Stimulated activated CD8-positive, alpha-beta memory T cell treated with anti-CD3 and anti-CD28 coated beads, Interleukin-15, amount 100 ng/mL, for 24 hours (primary cell): ENCODE results near the gene SLC12A1.

Experiments used
- DNase-seq: peaks from one replicate; pipeline ENCODE4 v3.0.0-alpha.2; 2020; ENCODE audit warnings: low read depth

SLC12A1 gene

DNA sequence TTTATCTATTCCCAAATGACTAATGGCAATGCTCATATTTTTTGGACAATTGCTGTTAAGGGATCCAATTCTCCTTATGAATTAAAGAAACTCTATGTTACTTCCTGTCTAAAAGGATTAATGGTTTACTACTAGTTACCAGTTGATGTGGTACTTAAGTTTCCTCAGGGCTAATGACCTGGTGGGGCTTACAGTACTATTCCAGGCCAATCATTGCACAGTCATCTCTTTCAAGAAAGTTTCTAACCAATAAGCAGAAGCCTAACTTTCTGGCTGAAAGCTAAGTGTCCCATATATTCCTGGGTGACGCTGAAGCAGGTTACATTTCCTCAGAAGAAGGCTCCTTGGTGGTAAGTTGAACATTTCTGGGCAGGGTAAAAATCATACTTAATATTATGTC, at the start of gene SLC12A1:
SLC12A1 (plus strand) TSS at position 322 of the 400 bp plus-strand sequence. CDS start 1,418 bp downstream, outside the sequence.
- DNase-seq: no peak

DNA sequence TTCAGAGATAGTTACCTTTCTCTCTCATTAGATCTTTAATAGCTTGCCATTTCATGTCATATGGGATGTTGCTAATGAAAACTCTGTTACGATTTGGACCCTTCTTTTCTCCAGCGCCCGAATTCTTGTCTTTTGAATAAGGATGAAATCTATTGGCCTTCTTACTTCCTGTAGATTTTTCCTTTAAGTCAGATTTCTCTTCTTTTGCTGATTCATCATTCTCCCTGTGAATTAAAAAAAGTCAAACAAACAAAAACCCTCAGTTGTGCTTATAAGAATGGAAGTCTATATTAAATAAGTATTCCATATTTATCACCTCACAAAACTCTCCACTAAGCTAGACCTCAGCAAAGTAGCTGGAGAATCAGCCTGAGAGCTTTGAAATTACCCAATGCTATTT, 37.5 kb upstream of the SLC12A1 start:
- no peak for DNase-seq

DNA sequence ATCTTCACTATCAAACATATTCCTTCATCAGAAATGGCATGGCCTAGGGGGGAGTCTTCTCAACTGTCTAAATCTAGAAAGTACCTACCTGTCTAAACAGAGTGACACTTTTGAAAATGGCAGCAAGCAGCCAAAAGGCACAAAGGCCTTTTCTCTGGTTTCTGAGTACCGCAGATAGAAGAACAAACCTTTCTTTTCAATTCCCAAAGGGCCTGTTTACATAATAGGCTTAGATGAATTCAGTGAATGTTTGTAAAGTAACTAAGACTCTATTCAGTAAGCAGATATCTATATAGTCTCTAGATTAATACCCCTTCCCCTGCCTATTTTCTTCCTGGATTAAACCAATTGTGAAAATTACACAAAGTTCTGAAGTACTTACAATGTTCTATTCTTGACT, 35.1 kb upstream of the SLC12A1 start:
- no peak for DNase-seq

DNA sequence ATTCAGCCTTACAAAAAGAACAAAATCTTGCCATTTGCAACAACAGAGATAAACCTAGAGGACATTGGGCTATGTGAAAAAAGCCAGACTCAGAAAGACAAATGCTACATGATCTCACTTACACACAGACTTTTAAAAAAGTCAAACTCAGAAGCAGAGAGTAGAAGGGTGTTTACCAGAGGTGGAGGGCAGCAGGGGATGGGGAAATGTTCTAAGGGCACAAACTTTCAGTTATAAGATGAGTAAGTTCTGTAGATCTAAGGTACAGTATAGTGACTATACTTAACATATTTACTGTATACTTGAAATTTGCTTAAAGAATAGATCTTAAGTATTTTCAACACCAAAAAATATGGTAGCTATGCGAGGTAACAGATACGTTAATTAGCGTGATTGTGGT, 31.0 kb upstream of the SLC12A1 start:
- DNase-seq: no peak

DNA sequence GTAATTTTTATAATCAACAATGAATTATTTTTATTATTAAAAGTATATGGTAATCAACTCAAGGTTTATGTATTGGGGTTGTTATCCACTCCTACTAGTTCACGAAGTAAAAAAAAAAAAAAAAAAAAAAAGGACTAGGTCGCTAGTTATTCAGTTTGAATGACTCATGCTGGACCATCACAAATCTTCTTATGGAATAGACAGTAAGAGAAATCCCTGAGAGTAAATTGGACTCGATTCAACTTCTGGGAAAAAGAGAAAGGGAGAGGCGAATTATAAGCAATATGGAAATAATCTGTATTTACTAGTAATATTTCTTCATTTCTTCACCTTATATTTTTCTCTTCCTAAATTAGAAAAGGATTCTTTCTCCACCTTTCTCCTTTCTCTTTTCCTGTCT, 30.0 kb upstream of the SLC12A1 start:
- no peak for DNase-seq

DNA sequence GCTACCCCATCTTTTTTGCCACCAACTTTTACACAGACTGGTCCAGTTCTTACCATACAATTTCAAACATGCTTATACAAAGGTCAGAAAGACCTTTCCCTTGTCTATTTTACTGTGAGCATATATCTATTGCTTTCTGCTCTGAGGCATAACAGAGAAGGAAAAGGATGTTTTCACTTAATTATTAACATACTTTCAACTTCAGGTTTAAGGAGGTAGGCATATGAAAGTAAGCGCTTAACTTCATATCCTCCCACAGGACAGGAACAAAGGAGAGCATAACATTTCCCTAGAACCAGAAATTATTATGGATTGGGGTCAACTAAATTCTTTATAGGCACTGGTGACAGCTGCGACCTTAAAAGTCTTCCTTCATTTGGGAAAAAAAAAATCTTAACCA, 29.1 kb upstream of the SLC12A1 start:
- no peak for DNase-seq

DNA sequence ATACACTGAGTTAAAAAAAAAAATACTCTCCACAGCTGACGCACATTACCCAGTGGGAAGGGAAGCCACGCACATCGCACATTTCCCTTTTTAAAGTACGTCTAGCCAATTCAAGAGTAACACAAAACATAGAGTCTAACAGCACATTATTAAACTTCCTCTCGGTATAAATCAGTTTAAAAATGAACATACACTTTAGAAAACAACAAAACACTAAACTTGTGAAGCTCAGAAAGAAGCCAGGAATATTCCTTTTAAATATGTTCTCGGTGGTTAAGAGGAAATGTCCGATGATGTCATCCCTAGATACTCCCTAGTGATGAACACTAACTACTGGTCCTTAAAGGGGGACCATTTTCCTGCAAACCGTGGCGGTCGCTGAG, 28.7 kb upstream of the SLC12A1 start:
- DNase-seq: no peak

DNA sequence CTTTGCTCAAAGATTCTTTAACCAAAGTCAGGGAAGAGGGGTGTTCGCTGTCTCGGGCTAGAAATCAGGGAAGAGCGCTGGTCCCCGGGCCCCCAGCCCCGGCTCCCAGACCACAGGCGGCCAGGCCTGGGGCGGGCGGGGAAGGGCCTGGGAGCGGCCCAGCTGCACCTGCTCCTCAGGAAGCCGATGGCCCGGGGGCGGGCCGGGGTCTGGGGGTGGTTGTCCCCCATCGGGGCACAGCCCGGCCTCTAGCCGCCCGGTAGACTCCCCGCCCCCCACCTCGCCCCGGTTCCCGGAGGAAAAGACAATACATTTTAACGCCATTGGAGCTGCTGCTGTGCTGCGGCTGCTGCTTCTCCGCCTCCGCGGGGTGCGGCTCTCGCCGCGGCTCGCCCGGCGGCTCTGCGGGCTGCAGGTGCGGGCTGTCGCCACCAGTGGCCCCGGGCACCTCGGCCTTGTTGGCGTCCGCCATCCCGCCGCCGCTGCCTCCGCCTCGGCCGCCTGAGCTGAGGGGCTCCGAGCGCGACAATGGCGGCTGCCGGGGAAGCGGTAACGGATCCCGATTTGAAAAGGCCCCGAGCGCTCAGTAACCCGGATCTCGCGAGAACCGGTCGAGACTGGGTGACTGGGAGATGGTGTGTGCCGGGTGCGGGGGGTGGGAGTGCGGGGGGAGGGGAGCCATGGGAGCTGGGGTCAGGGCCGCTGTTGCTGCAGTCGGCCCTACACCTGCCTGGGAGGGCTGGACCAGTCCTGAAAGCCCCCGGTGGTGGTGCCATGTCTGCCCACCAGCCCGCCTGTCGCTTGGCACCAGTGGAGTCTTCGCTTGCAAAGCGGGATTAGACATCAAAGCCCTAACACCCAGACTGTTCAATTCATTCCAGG, 28.1 kb upstream of the SLC12A1 start, which contains the start of gene MYEF2:
MYEF2 (minus strand) TSS at position 530 of the 882 bp plus-strand sequence; CDS start at position 472, 58 bp downstream.
- peak; percentile 29 for DNase-seq

DNA sequence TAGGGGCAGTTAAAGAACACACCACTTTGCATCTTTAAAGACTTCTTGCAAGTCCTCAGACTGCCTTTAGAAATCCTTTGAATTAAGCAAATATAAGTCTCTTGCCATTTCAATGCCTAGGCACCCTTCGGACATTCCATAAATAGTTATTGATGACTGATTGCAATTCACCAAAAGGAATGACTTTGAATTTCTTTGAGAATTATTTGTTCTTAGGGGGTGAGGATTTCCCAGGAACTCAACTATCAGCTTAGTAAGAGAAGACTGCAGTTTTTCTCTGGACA, 27.5 kb upstream of the SLC12A1 start:
- no peak for DNase-seq

DNA sequence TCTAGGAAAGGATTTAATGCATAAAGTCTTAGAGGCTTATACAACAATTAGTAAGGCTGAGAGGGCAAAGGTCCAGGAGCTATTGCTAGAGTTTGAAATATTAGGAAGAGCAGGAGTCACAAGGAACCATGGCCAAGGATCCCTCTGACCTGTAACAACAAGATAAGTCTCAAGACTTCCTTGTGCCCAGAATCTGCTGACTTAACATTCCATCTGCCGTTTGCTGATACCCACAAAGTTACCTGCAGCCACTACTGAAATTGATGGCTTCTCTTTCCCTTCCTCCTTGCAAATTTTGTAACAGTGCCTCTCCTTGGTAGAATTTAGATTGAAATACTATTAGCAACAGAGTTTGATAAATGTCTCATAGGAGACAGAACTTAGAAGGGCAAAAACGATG, 23.4 kb upstream of the SLC12A1 start:
- no peak for DNase-seq

DNA sequence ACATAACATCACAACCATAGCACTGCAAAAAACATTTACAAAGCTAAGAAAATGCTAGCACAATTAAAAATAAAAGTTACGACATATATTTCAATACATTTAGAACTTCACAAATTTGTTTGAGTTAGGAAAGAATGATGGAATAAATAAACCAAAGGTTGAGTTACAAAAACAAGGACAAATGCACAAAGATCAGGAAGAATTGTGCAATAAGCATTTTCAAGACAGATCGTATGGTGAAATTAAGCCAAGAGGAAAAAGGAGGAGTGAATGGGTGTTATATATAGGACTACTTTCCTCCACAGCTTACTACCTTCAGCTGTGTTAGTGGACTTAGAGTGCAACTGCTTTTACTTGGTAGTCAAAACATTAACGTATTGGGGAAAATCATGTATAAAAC, 20.6 kb upstream of the SLC12A1 start:
- no peak for DNase-seq

DNA sequence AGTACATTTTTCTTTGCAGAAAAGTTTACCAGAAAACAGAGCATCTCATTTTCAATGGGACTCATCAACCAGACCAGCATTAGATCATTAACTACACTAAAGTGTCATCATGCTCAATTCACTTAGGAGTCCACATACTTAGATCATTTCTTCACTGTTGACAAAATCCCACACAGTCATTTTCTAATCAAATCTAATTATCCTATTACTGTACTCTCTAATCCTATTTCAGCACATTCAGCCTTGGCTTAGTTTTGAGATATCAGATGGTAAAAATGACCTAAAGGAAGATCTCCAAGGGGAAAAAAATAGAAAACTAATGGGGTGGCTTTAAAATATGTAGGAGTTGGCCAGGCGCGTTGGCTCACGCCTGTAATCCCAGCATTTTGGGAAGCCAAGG, 19.8 kb upstream of the SLC12A1 start:
- DNase-seq: no peak

DNA sequence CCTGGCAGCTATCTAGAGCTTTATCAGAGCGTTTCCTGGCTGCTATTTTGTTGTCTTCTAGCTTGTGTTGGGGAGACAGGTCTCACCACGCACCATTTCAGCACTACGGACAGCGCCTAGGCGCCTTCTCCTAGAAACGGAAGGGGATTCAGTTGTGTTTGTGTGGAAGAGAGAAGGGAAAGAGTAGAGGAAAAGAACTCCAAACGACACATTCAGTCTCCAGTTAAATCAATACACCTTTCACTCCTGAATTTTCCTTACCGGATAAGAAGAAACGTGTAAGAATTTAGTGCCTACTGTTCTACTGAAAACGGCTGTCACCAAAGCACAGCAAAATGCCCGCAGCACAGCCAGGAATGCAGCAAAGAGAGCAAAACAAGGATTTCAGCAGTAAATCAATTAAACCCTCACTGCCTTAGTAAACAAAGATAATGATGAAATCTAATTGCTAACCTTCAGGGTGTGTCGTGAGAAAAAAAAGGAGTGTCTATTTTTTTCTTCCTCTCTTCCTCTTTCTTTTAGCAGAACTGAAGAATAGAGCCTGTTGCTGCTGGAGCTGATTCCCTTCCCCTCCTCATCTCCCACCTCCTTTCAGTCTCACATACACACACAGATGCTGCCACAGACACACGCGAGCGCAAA, 15.0 kb upstream of the SLC12A1 start:
- no peak for DNase-seq

DNA sequence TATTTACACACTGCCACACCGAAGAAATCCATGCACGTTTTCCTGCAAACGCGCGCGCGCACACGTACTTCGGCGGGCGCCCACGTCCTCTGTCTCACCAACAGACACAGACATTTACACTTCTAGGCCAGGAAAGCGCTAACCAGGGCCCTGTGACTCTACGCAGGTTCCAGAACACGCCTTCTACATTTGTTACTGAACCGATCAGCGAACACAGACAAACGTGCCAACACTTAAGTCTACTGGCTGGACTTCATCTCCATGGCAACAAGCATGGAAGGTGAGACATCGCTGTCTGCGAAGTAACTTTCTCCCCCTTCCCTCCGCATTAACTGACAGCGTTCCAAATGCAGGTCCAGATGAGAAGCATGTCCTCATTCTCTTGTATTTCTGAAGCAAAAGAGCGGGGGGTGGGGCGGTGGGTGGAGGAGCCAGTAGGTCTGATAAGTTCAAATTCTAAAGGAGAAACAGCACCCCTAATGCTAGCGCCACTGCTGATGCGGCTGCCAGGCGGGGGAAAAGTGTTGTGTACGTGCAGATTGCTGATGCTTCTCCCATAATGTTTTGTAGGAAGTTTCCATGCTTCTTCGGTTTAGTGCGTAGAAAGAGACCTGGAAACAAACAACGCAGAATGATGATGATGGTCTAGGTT, 14.4 kb upstream of the SLC12A1 start, which contains the start of gene CTXN2:
CTXN2 (plus strand) TSS at position 92 of the 652 bp plus-strand sequence. CDS start 9,636 bp downstream, outside the sequence.
- DNase-seq: no peak

DNA sequence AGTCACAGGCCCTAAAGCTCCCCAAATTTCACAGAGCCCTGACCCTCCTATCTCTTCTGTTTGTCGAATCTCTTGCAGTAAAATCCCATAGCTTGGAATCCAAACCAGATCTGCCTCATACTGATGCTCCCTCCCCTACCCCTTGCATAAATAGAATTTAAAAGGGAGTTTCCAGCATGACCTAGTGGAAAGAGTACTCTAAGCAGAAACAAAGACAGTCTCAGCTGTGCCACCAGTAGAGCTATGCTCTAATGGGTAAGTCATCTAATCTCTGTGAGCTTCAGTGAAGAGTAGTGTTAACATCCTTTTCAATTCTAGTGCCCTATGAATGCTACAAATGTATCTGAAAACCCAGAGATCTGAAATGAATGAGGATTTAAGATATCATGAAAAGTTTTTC, 4.0 kb upstream of the SLC12A1 start:
- no peak for DNase-seq

DNA sequence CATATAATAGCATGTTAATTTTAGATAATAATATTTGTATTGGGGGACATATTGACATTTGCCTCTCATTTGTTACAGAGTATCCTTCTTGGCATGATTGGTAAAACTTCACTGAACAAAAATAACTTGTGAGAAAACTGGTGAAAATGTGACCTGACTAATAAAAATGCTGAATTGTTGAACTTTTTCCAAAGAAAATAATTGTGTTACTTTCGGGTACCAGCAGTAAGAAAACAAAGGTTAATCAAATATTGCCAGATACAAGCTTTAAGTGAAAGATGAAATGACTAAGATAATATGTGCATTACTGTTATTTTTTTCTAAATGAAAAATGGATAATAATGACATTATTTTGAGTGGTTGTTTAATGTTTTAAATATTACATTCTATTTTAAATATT, 15.2 kb downstream of the SLC12A1 start:
- DNase-seq: no peak

DNA sequence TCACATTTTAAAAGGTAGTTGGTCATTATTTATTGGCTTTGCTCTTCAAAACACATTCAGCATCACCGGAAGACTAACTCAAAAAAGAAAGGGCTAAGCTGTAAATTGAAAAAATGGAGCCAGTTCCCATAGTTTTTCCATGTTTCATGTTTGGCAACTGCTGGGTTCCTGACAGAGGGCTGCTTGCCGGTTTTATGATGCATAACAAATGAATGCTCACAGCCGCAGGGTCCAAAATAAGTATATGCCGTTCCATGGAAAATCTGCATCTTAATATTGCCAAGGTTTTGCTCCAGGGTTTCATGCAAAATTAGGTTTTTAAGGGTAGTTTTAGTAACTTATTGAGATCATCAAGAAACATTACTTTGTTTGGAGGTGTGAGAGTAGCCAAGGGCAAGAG, 15.8 kb downstream of the SLC12A1 start:
- no peak for DNase-seq

DNA sequence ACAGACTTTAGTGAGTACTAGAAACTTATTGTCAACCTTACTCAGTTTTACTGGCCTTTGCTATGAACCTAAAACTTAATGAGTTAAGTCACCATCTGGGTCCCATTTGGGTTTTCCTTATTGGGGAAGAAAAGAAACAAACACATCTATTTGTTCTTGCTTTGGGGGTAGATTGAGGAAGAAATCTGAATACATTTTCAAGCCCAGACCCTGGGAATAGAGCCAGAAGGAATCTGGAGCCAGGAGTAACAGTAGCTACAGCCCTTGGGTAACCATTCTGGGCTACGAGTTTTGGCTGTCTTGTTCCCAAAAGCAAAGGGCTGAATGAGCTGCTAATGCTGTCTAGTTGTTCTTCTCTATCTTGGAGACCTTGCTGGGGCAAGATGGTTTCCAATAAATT, 16.5 kb downstream of the SLC12A1 start:
- DNase-seq: no peak

DNA sequence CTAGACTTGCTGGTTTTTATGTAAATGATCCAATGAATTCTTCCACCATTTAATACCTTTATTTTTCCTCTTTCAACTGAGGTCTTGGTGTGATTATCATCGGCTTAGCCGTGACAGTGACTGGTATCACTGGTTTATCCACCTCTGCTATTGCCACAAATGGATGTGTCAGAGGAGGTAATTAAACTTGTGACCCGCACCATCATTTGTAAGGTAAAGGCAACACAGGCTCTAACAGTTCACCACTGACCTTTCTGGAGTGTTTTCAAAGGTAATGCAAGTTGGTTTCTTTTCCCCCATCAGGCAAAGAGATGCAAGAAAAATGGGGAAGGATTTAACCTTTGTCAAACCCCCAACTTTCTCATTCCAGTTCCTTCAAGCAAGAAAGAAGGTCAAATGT, 19.7 kb downstream of the SLC12A1 start:
- no peak for DNase-seq

DNA sequence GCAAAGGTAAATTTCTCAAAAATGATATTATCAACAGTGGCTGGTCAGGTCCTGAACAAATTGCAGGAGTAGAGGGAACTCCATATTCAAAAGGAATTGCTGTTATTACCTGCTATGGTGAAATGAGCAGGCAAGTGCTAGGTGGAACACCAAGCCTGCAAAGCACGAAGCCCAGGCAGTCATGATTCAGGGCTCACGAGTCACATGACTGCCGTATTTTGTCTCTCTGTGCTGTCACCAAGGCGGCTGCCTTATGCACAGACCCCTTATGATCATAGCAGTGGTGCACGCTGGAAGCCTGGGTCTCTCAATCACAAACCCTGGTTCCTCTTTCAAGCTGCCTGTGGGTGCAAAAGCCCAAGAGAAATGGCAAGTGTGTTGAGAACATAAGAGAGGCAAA, 24.4 kb downstream of the SLC12A1 start:
- DNase-seq: no peak

DNA sequence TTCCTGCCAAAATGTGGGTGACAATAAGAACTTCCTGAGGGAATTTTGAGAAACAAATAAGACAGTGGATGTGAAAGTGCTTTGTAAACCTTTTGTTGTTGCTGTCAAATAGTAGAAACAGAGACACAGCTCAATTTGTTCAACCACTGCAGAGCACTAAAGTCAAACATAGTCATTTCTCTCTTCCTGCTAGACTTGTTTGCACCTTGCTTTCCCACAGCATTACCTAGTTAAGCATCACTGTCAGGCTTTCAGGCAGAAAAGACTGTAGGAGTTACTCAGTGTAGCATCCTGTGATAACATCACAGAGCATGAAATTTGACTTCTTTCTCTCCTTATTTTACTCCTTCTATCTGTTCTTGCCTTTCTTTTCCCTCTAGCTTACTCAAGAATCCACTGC, 27.1 kb downstream of the SLC12A1 start:
- DNase-seq: no peak

DNA sequence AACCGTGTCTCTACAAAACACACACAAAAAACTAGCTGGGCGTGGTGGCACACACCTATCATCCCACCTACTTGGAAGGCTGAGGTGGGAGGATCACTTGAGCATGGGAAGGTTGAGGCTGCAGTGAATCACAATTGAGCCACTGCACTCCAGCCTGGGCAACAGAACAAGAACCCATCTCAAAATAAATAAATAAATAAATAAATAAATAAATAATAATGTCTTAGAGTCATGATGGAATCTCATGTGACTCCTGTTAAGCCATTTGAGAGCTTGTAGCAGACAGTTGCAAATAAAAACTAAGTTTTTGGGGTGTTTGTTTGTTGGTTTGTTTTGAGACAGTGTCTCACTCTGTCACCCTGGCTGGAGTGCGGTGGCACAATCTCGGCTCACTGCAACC, 33.2 kb downstream of the SLC12A1 start:
- no peak for DNase-seq

DNA sequence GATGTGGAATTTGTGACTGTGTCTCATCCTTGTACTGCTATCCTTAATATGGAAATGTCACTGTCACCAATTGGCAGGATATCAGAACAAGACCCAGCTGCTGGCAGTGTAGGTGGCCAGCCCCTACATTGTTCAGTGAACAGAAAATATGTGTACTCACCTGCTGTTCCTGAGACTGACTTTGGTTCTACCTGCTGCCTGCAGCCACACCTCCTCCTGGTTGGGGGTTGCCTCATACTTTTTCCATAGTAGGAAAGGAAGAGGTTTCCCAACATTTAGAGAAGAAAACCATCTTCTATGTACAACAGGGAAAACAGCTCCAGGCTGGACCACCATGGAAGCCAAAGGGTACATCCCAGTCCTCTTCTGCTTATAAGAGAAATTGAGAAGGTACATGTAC, 35.9 kb downstream of the SLC12A1 start:
- no peak for DNase-seq
